Ectodermal cell (in vitro differentiated cells): ENCODE measurements around the gene NT5DC3.

Experiments
- H3K27ac ChIP-seq: 2 replicates; pipeline ENCODE4 v1.7.0; 2013; ENCODE audit warnings: mild to moderate bottlenecking, low read depth, low read length; ENCODE audit not compliant: insufficient read depth, poor library complexity, severe bottlenecking
- H3K27me3 ChIP-seq: 2 replicates; pipeline ENCODE4 v1.7.0; 2013; ENCODE audit warnings: mild to moderate bottlenecking, low read length; ENCODE audit not compliant: insufficient read depth, control insufficient read depth, poor library complexity, severe bottlenecking
- H3K36me3 ChIP-seq: one replicate; pipeline ENCODE4 v1.7.0; 2013; ENCODE audit warnings: low read length; ENCODE audit not compliant: control insufficient read depth, insufficient read depth
- H3K4me1 ChIP-seq: one replicate; pipeline ENCODE4 v1.7.0; 2013; ENCODE audit warnings: low read length; ENCODE audit not compliant: control insufficient read depth, insufficient read depth
- H3K4me3 ChIP-seq: 2 replicates; pipeline ENCODE4 v1.7.0; 2013; ENCODE audit warnings: low read depth, low read length, control low read depth; ENCODE audit not compliant: insufficient read depth
- H3K9me3 ChIP-seq: 2 replicates; pipeline ENCODE4 v1.7.0; 2013; ENCODE audit warnings: mild to moderate bottlenecking, low read length, moderate library complexity; ENCODE audit not compliant: control insufficient read depth
- WGBS, 2 experiments: methylation state at CpG; one replicate each; pipeline ENCODE4 v1.1.7; 2013; ENCODE audit warnings: missing lambda C conversion rate in 2 of 2; 5-methylcytosine and 5-hydroxymethylcytosine counted together

The NT5DC3 gene

GRCh38 chr12:103783744-103784664 is 57.0 kb downstream of the NT5DC3 start:
- Histone ChIP-seq H3K4me1 (no peaks in the 10 kb centered on the region), H3K27ac (no peak overlapping the region), H3K4me3 (no peak overlapping the region), H3K36me3 (no peaks in the 10 kb centered on the region), H3K27me3 (no peaks in the 10 kb centered on the region), H3K9me3 (no peaks in the 10 kb centered on the region)
- 90% methylated on average over 5 of the region's 5 CpGs for WGBS, 2 experiments

- no peak overlapping the region for H3K27ac ChIP-seq
- no peaks in the 10 kb centered on the region for H3K4me1 ChIP-seq
- 84 to 90% methylated on average over 3 of the region's 3 CpGs for WGBS, 2 experiments
- H3K27me3 ChIP-seq: no peaks in the 10 kb centered on the region
- H3K36me3 ChIP-seq: no peaks in the 10 kb centered on the region
- H3K4me3 ChIP-seq: no peak overlapping the region
- H3K9me3 ChIP-seq: no peaks in the 10 kb centered on the region
Measured at GRCh38 chr12:103782399-103782798, 58.6 kb downstream of the NT5DC3 start.

GRCh38 chr12:103780992-103781391 is 60.0 kb downstream of the NT5DC3 start:
- Histone ChIP-seq H3K27ac (no peak overlapping the region), H3K9me3 (no peaks in the 10 kb centered on the region), H3K4me3 (no peak overlapping the region), H3K27me3 (no peaks in the 10 kb centered on the region), H3K36me3 (no peaks in the 10 kb centered on the region), H3K4me1 (no peaks in the 10 kb centered on the region)
- WGBS, 2 experiments: 95% methylated on average over 3 of the region's 3 CpGs

GRCh38 chr12:103780093-103780440 is 61.0 kb downstream of the NT5DC3 start:
- 96 to 97% methylated on average over 3 to 4 of the region's 4 CpGs for WGBS, 2 experiments
- Histone ChIP-seq H3K4me3 (no peak overlapping the region), H3K9me3 (no peaks in the 10 kb centered on the region), H3K27ac (no peak overlapping the region), H3K27me3 (no peaks in the 10 kb centered on the region), H3K4me1 (no peaks in the 10 kb centered on the region), H3K36me3 (no peaks in the 10 kb centered on the region)

- H3K9me3 ChIP-seq: no peaks in the 10 kb centered on the region
- no peaks in the 10 kb centered on the region for H3K27me3 ChIP-seq
- H3K36me3 ChIP-seq: no peaks in the 10 kb centered on the region
- no peak overlapping the region for H3K27ac ChIP-seq
- 91 to 92% methylated on average over 7 of the region's 7 CpGs for WGBS, 2 experiments
- no peaks in the 10 kb centered on the region for H3K4me1 ChIP-seq
- H3K4me3 ChIP-seq: no peak overlapping the region
Measured at GRCh38 chr12:103779410-103780092, 61.5 kb downstream of the NT5DC3 start.

GRCh38 chr12:103778781-103779180 is 62.3 kb downstream of the NT5DC3 start:
- no peaks in the 10 kb centered on the region for H3K36me3 ChIP-seq
- 91 to 95% methylated on average over 6 of the region's 6 CpGs for WGBS, 2 experiments
- no peaks in the 10 kb centered on the region for H3K4me1 ChIP-seq
- no peak overlapping the region for H3K4me3 ChIP-seq
- no peaks in the 10 kb centered on the region for H3K27me3 ChIP-seq
- H3K27ac ChIP-seq: no peak overlapping the region
- no peaks in the 10 kb centered on the region for H3K9me3 ChIP-seq

GRCh38 chr12:103774977-103775560 is 66.0 kb downstream of the NT5DC3 start:
- H3K36me3 ChIP-seq: no peaks in the 10 kb centered on the region
- no peaks in the 10 kb centered on the region for H3K4me1 ChIP-seq
- no peak overlapping the region for H3K4me3 ChIP-seq
- 96% methylated on average over 10 of the region's 10 CpGs for WGBS, 2 experiments
- no peak overlapping the region for H3K27ac ChIP-seq
- H3K9me3 ChIP-seq: no peaks in the 10 kb centered on the region
- no peaks in the 10 kb centered on the region for H3K27me3 ChIP-seq

GRCh38 chr12:103773109-103773910 is 67.7 kb downstream of the NT5DC3 start:
- 80 to 87% methylated on average over 4 of the region's 4 CpGs for WGBS, 2 experiments
- H3K36me3 ChIP-seq: no peaks in the 10 kb centered on the region

GRCh38 chr12:103772367-103773108 is 68.5 kb downstream of the NT5DC3 start:
- Histone ChIP-seq H3K27ac (no peak overlapping the region), H3K9me3 (no peaks in the 10 kb centered on the region), H3K27me3 (no peaks in the 10 kb centered on the region), H3K4me3 (no peak overlapping the region), H3K4me1 (peaks cover 10% of the 10 kb centered on the region), H3K36me3 (no peaks in the 10 kb centered on the region)
- WGBS, 2 experiments: 93 to 96% methylated on average over 7 of the region's 7 CpGs

More at GRCh38 chr12:103773109-103773910, 67.7 kb downstream of the NT5DC3 start:
- Histone ChIP-seq H3K27me3 (no peaks in the 10 kb centered on the region), H3K27ac (no peak overlapping the region), H3K4me3 (no peak overlapping the region), H3K4me1 (peaks cover 10% of the 10 kb centered on the region), H3K9me3 (no peaks in the 10 kb centered on the region)
